ENCODE results near the gene BRMS1.
A peak's percentile ranks its signal among the peaks of the same experiment; 100 is the strongest.
"Not testable (repeated sequence)": the region's sequence is repeated elsewhere in the genome, so short reads cannot be mapped to it uniquely, and the experiment has no call there.

The BRMS1 gene

DNA sequence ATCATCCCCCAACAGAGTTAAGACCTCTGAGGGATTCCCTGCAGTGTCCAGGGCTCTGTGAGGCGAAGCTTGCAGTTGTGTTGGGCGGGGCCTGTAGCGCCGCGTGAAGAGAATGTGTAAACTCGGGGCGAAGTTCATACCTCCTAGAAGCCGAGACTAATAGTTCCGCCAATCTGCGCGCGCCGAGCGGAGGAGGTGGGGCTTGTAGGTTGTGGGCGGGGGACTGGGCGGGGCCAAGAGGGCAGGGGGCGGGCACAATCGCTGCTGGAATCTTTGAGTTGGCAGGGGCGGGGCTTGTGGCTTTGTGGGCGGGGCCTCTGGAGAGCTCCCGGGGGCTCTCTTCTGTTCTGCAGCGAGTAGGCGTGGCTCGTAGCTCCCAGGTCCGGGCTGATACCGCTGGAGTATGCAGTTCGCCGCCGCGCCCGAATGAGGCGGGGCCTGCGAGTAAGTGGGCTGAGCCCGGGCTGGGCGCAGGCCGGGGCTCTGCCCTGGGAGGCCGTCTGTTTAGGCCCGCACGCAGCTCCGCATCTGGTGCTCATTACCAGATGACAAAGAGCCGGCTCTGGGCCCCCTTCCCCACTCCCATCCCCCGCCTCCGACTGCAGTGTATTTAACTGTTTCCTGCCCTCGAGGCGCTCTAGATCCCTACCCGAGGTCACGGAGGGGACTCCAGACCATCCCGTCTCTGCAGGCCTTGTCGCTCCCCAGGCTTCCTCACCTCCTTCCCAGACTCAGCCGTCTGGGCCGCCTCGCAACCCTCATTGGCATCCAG lies 32.2 kb downstream of the BRMS1 start:
- Histone ChIP-seq H3K9me2 (ENCODE audit: low read depth, low read length) (no peaks in the 10 kb centered on the region), H3K4me1 (ENCODE audit: insufficient read depth, low read length, severe bottlenecking) (peaks cover 27% of the 10 kb centered on the region), H3K27ac (ENCODE audit: low read depth, low read length, poor library complexity, severe bottlenecking) (peak overlapping the region; percentile 71), H4K20me1 (ENCODE audit: insufficient read depth, low read length) (no peaks in the 10 kb centered on the region), H3K4me2 (ENCODE audit: low read length) (peak overlapping the region; percentile 97), H2AFZ (ENCODE audit: low read length) (no peak overlapping the region), H3K4me3 (ENCODE audit: low read depth, low read length, poor library complexity, severe bottlenecking) (peak overlapping the region; percentile 70), H3K27me3 (ENCODE audit: insufficient read depth, low read length) (no peaks in the 10 kb centered on the region), H3K9me3 (ENCODE audit: low read length) (no peaks in the 10 kb centered on the region), H3F3A (ENCODE audit: insufficient read depth, low read length) (no peaks in the 10 kb centered on the region), H3K9ac (ENCODE audit: low read length) (peak overlapping the region; percentile 53; the same call in 1 of the 2 replicates), H3K36me3 (ENCODE audit: insufficient read depth, low read length) (no peaks in the 10 kb centered on the region), H3K79me2 (ENCODE audit: insufficient read depth, low read length) (no peaks in the 10 kb centered on the region)
- TF ChIP-seq, protein P1, sequence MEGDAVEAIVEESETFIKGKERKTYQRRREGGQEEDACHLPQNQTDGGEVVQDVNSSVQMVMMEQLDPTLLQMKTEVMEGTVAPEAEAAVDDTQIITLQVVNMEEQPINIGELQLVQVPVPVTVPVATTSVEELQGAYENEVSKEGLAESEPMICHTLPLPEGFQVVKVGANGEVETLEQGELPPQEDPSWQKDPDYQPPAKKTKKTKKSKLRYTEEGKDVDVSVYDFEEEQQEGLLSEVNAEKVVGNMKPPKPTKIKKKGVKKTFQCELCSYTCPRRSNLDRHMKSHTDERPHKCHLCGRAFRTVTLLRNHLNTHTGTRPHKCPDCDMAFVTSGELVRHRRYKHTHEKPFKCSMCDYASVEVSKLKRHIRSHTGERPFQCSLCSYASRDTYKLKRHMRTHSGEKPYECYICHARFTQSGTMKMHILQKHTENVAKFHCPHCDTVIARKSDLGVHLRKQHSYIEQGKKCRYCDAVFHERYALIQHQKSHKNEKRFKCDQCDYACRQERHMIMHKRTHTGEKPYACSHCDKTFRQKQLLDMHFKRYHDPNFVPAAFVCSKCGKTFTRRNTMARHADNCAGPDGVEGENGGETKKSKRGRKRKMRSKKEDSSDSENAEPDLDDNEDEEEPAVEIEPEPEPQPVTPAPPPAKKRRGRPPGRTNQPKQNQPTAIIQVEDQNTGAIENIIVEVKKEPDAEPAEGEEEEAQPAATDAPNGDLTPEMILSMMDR (IDR thresholded peaks at IDR 0.05; ENCODE audit: low read length) = no peak
- TF ChIP-seq EZH2 (IDR thresholded peaks at IDR 0.05; ENCODE audit: borderline replicate concordance, low read length) = no peak

DNA sequence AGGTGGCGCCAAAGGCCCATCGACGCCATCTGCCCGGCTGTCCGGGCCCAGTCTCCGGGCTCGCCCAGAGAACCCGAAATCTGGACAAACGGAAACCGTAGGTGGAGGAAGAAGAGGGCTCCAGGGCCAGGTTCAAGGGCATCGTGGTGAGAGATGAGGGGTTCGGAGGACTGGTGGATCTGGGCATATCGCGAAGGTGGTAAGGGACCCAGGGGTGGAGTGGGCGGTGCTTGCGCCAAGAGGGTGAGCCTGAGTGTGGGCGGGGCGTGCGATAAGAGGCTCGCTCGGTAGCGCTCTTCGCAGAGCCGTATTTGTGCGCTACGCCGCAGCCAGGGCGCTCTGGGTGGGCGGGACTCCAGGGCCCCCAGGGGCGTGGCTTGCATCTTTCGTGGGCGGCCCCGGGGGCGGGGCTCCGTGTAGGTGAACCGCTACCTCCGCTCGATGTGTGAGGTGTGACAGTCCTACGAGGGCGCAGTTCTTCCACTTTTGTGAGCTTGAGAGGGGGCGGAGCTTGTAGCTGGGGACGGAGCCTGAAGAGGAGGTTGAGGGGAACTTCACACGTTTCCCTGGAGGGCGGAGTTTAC lies 32.8 kb downstream of the BRMS1 start:
- H3K4me2 ChIP-seq (ENCODE audit: low read length) = peak overlapping the region; percentile 97
- peaks cover 20% of the 10 kb centered on the region for H3K4me1 ChIP-seq (ENCODE audit: insufficient read depth, low read length, severe bottlenecking)
- no peaks in the 10 kb centered on the region for H3K27me3 ChIP-seq (ENCODE audit: insufficient read depth, low read length)
- H3K9ac ChIP-seq (ENCODE audit: low read length) = peak overlapping the region; percentile 71
- H3K4me3 ChIP-seq (ENCODE audit: low read depth, low read length, poor library complexity, severe bottlenecking) = peak overlapping the region; percentile 70
- no peaks in the 10 kb centered on the region for H3F3A ChIP-seq (ENCODE audit: insufficient read depth, low read length)
- no peaks in the 10 kb centered on the region for H3K79me2 ChIP-seq (ENCODE audit: insufficient read depth, low read length)
- H3K9me3 ChIP-seq (ENCODE audit: low read length) = no peaks in the 10 kb centered on the region
- no peaks in the 10 kb centered on the region for H4K20me1 ChIP-seq (ENCODE audit: insufficient read depth, low read length)
- H3K9me2 ChIP-seq (ENCODE audit: low read depth, low read length) = no peaks in the 10 kb centered on the region
- H3K36me3 ChIP-seq (ENCODE audit: insufficient read depth, low read length) = no peaks in the 10 kb centered on the region
- peak overlapping the region; percentile 71 for H3K27ac ChIP-seq (ENCODE audit: low read depth, low read length, poor library complexity, severe bottlenecking)
- TF ChIP-seq EZH2 (IDR thresholded peaks at IDR 0.05; ENCODE audit: borderline replicate concordance, low read length) = no peak
- TF ChIP-seq, protein P1 (IDR thresholded peaks at IDR 0.05; ENCODE audit: low read length) = peak; percentile 97; the same call in 1 of the 2 replicates
- peak overlapping the region; percentile 76; the same call in 1 of the 2 replicates for H2AFZ ChIP-seq (ENCODE audit: low read length)

DNA sequence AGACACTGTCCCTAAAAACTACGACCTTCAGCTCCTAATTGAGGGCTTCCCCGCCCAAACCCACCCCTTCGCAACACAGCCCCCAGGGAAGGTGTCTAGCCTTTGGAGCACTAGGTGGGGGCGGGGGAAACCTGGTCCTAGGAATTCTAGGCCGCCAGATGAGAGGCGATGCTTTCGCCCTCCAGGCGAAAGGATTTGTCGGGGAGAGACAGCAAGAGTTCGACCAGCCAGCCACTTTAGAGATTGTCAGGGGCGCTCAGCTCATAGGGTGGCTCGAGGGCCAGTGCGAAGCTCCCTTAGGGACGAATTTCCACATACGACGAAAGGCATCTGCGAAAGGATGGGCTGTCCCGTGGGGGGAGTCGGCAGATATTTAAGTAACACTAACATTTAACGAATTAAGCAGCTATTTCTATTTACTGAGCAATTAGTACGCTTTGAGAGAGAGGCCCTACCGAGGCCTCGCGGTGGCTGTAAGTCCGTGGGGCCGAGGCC lies 33.4 kb downstream of the BRMS1 start:
- Histone ChIP-seq H3F3A (ENCODE audit: insufficient read depth, low read length) (no peaks in the 10 kb centered on the region), H3K4me1 (ENCODE audit: insufficient read depth, low read length, severe bottlenecking) (peaks cover 15% of the 10 kb centered on the region), H3K79me2 (ENCODE audit: insufficient read depth, low read length) (no peaks in the 10 kb centered on the region), H3K4me2 (ENCODE audit: low read length) (peak overlapping the region; percentile 97), H3K9me3 (ENCODE audit: low read length) (no peaks in the 10 kb centered on the region), H3K36me3 (ENCODE audit: insufficient read depth, low read length) (no peaks in the 10 kb centered on the region), H3K4me3 (ENCODE audit: low read depth, low read length, poor library complexity, severe bottlenecking) (peak overlapping the region; percentile 70), H3K27me3 (ENCODE audit: insufficient read depth, low read length) (no peaks in the 10 kb centered on the region), H2AFZ (ENCODE audit: low read length) (peak overlapping the region; percentile 76; the same call in 1 of the 2 replicates), H4K20me1 (ENCODE audit: insufficient read depth, low read length) (no peaks in the 10 kb centered on the region), H3K9me2 (ENCODE audit: low read depth, low read length) (no peaks in the 10 kb centered on the region), H3K9ac (ENCODE audit: low read length) (peak overlapping the region; percentile 71), H3K27ac (ENCODE audit: low read depth, low read length, poor library complexity, severe bottlenecking) (peak overlapping the region; percentile 71)
- TF ChIP-seq, protein P1 (IDR thresholded peaks at IDR 0.05; ENCODE audit: low read length) = no peak; the same call in 1 of the 2 replicates
- TF ChIP-seq EZH2 (IDR thresholded peaks at IDR 0.05; ENCODE audit: borderline replicate concordance, low read length) = no peak

DNA sequence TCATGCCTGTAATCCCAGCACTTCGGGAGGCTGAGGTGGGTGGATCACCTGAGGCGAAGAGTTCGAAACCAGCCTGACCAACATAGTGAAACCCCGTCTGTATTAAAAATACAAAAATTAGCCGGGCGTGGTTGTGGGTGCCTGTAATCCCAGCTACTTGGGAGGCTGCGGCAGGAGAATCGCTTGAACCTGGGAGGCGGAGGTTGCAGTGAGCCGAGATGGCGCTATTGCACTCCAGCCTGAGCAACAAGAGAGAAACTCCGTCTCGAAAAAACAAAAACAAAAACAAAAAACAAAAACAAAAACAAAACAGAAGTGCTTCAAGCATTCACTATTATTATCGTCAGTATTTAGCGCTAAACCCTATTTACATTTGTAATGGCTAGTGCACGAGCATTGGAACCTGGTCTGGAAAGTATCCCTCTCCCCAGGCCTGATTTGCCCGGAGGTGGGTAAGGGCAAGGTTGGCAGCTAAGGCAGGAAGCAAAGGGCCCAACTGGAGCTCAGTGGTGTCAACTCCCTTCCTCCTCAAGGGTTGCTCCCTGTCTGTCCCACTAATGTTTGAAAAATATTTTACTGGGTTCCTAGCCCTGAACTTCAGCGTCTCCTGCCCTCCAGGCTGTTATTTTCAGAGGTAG lies 34.0 kb downstream of the BRMS1 start:
- not testable (repeated sequence) for H3F3A ChIP-seq (ENCODE audit: insufficient read depth, low read length); H3K79me2 ChIP-seq (ENCODE audit: insufficient read depth, low read length); H3K4me2 ChIP-seq (ENCODE audit: low read length); H3K4me3 ChIP-seq (ENCODE audit: low read depth, low read length, poor library complexity, severe bottlenecking); H3K4me1 ChIP-seq (ENCODE audit: insufficient read depth, low read length, severe bottlenecking); H3K9me3 ChIP-seq (ENCODE audit: low read length); H3K9ac ChIP-seq (ENCODE audit: low read length); H4K20me1 ChIP-seq (ENCODE audit: insufficient read depth, low read length); H3K27me3 ChIP-seq (ENCODE audit: insufficient read depth, low read length); H3K36me3 ChIP-seq (ENCODE audit: insufficient read depth, low read length); H3K27ac ChIP-seq (ENCODE audit: low read depth, low read length, poor library complexity, severe bottlenecking); H2AFZ ChIP-seq (ENCODE audit: low read length); H3K9me2 ChIP-seq (ENCODE audit: low read depth, low read length)
